Measurements from ENCODE around the gene C4orf33.

- TF ChIP-seq CTCF (IDR thresholded peaks at IDR 0.05) (no peak), POLR2A (IDR thresholded peaks at IDR 0.05) (no peak)
These were observed 48.8 kb downstream of the C4orf33 start for GRCh38 chr4:129144755-129145206.
